ENCODE results near the gene RETREG1.

GRCh38 chr5:16618138-16618897, 1.5 kb upstream of the RETREG1 start:
- TF ChIP-seq CTCF (conservative IDR thresholded peaks at IDR 0.05): no peak
- TF ChIP-seq ZFX (IDR thresholded peaks at IDR 0.05): no peak

Measured in C4-2B (cell line).